ENCODE data around the gene ACTMAP. TPM values are rescaled to one million over a fixed set of nuclear protein-coding genes. Genes with fewer than 3 reads are reported as not detected.

The ACTMAP gene
- polyA plus RNA-seq, 3 donors, result 4.3 to 13.0 (median 8.5) TPM

GRCh38 chr19:40695881-40696280 is 54.4 kb downstream of the ACTMAP start:
- Mint-ChIP-seq H3K27me3 (ENCODE audit: low read depth in 3 of 3) (peaks cover 0 to 1% (median 0%) of the 10 kb centered on the region in 3 donors), H3K9me3 (no peaks in the 10 kb centered on the region), H3K27ac (no peak overlapping the region), H3K4me1 (peaks cover 7% of the 10 kb centered on the region), H3K4me3 (no peak overlapping the region), H3K36me3 (peaks cover 43 to 75% of the 10 kb centered on the region in 2 donors)
- Histone ChIP-seq H3K4me3 (replicated peaks in 1 of 3; ENCODE audit: low read depth in 2 of 3, low read length in 3 of 3) (no peak overlapping the region), H3K9ac (ENCODE audit: insufficient read depth, low read length, poor library complexity, severe bottlenecking) (no peak overlapping the region), H3K36me3 (replicated peaks in 1 of 2; ENCODE audit: control insufficient read depth in 1 of 2, insufficient read depth in 2 of 2, low read length in 2 of 2) (peaks cover 39 to 60% of the 10 kb centered on the region in 2 donors), H3K9me3 (replicated peaks in 1 of 2; ENCODE audit: control insufficient read depth in 1 of 2, insufficient read depth in 1 of 2, low read length in 2 of 2) (no peaks in the 10 kb centered on the region), H3K27me3 (ENCODE audit: control insufficient read depth in 2 of 2, insufficient read depth in 2 of 2, low read length in 2 of 2) (no peaks in the 10 kb centered on the region), H4K20me1 (ENCODE audit: insufficient read depth, low read length) (no peaks in the 10 kb centered on the region), H3K4me1 (ENCODE audit: control insufficient read depth in 1 of 2, insufficient read depth in 2 of 2, low read length in 2 of 2) (peaks cover 5 to 6% of the 10 kb centered on the region in 2 donors), H2AFZ (ENCODE audit: insufficient read depth, low read depth, low read length, poor library complexity, severe bottlenecking) (no peak overlapping the region), H3K27ac (ENCODE audit: low read depth in 1 of 2, low read length in 2 of 2) (no peak overlapping the region), H3K4me2 (replicated peaks; ENCODE audit: extremely low read depth, low read length, poor library complexity, severe bottlenecking) (no peak overlapping the region), H3K79me2 (ENCODE audit: insufficient read depth, low read length) (no peaks in the 10 kb centered on the region)
- TF ChIP-seq CTCF (IDR thresholded peaks at IDR 0.05), result no peak
- intact Hi-C loops (cut with micrococcal nuclease), result no loop called here
- no CpG with 5 or more reads among the region's 5 CpGs for WGBS (ENCODE audit: insufficient coverage)
- DNase-seq, result no peak

GRCh38 chr19:40693896-40694295 is 56.4 kb downstream of the ACTMAP start:
- Histone ChIP-seq H3K4me3 (replicated peaks in 1 of 3; ENCODE audit: low read depth in 2 of 3, low read length in 3 of 3) (no peak overlapping the region), H3K36me3 (replicated peaks in 1 of 2; ENCODE audit: control insufficient read depth in 1 of 2, insufficient read depth in 2 of 2, low read length in 2 of 2) (peaks cover 30 to 42% of the 10 kb centered on the region in 2 donors), H3K79me2 (ENCODE audit: insufficient read depth, low read length) (no peaks in the 10 kb centered on the region), H3K9ac (ENCODE audit: insufficient read depth, low read length, poor library complexity, severe bottlenecking) (no peak overlapping the region), H3K9me3 (replicated peaks in 1 of 2; ENCODE audit: control insufficient read depth in 1 of 2, insufficient read depth in 1 of 2, low read length in 2 of 2) (no peaks in the 10 kb centered on the region), H3K4me2 (replicated peaks; ENCODE audit: extremely low read depth, low read length, poor library complexity, severe bottlenecking) (no peak overlapping the region), H3K27ac (ENCODE audit: low read depth in 1 of 2, low read length in 2 of 2) (no peak overlapping the region), H3K27me3 (ENCODE audit: control insufficient read depth in 2 of 2, insufficient read depth in 2 of 2, low read length in 2 of 2) (peaks cover 0 to 3% of the 10 kb centered on the region in 2 donors), H2AFZ (ENCODE audit: insufficient read depth, low read depth, low read length, poor library complexity, severe bottlenecking) (no peak overlapping the region), H3K4me1 (ENCODE audit: control insufficient read depth in 1 of 2, insufficient read depth in 2 of 2, low read length in 2 of 2) (peaks cover 11 to 19% of the 10 kb centered on the region in 2 donors), H4K20me1 (ENCODE audit: insufficient read depth, low read length) (no peaks in the 10 kb centered on the region)
- WGBS (ENCODE audit: insufficient coverage), result 90% methylated on average over 1 of the region's 4 CpGs
- H3K27me3 Mint-ChIP-seq (ENCODE audit: low read depth in 3 of 3), result peaks cover 0 to under 1% (median 0%) of the 10 kb centered on the region in 3 donors
- H3K9me3 Mint-ChIP-seq, result no peaks in the 10 kb centered on the region
- peak overlapping the region in 1 of 7 donors; percentile 55 for H3K27ac Mint-ChIP-seq
- no peak for DNase-seq
- H3K4me3 Mint-ChIP-seq, result no peak overlapping the region
- peaks cover 35 to 65% of the 10 kb centered on the region in 2 donors for H3K36me3 Mint-ChIP-seq
- intact Hi-C loops (cut with micrococcal nuclease), result no loop called here
- H3K4me1 Mint-ChIP-seq, result peaks cover 7% of the 10 kb centered on the region
- no peak for TF ChIP-seq CTCF (IDR thresholded peaks at IDR 0.05)

Data from CD14-positive monocyte (primary cell).